Osteoblast (primary cell): ENCODE results near the gene ANLN. TPM values are rescaled to one million over a fixed set of nuclear protein-coding genes. Genes with fewer than 3 reads are reported as not detected.
"Not testable (repeated sequence)": the region's sequence is repeated elsewhere in the genome, so short reads cannot be mapped to it uniquely, and the experiment has no call there.

Experiments used
- DNase-seq: peaks from one replicate; pipeline ENCODE4 v3.0.0; 2011; ENCODE audit warnings: low spot score, mixed read lengths; ENCODE audit not compliant: insufficient read length; ENCODE audit errors: missing footprints
- H2AFZ ChIP-seq: 2 replicates; pipeline ENCODE4 v1.6.0; 2011; ENCODE audit warnings: mild to moderate bottlenecking, low read length
- H3K27ac ChIP-seq: 2 replicates; pipeline ENCODE4 v1.5.1; 2011; ENCODE audit warnings: mild to moderate bottlenecking, low read depth, low read length, moderate library complexity
- H3K27me3 ChIP-seq: 2 replicates; pipeline ENCODE4 v1.6.0; 2012; ENCODE audit warnings: mild to moderate bottlenecking, control low read depth, inconsistent platforms, low read length, moderate library complexity; ENCODE audit not compliant: insufficient read depth
- H3K36me3 ChIP-seq: 2 replicates; pipeline ENCODE4 v1.5.1; 2011; ENCODE audit warnings: mild to moderate bottlenecking, low read length, control low read depth, moderate library complexity; ENCODE audit not compliant: insufficient read depth
- H3K4me1 ChIP-seq: 2 replicates; pipeline ENCODE4 v1.5.1; 2011; ENCODE audit warnings: mild to moderate bottlenecking, low read length, control low read depth, moderate library complexity; ENCODE audit not compliant: insufficient read depth
- H3K4me2 ChIP-seq: 2 replicates; pipeline ENCODE4 v1.6.0; 2011; ENCODE audit warnings: mild to moderate bottlenecking, low read length; ENCODE audit not compliant: insufficient read depth
- H3K4me3 ChIP-seq: fragments of 200-600 bp; sonication (generic); 3 replicates; pipeline ENCODE4 v1.5.1; 2012; ENCODE audit warnings: mild to moderate bottlenecking, low read length, inconsistent platforms; ENCODE audit not compliant: insufficient read depth
- H3K79me2 ChIP-seq: 2 replicates; pipeline ENCODE4 v1.6.0; 2012; ENCODE audit warnings: mild to moderate bottlenecking, low read length, control low read depth, inconsistent platforms; ENCODE audit not compliant: insufficient read depth
- H3K9me3 ChIP-seq: 2 replicates; pipeline ENCODE4 v1.5.1; 2011; ENCODE audit warnings: low read depth, low read length, control low read depth
- H4K20me1 ChIP-seq: 2 replicates; pipeline ENCODE4 v1.6.0; 2012; ENCODE audit warnings: mild to moderate bottlenecking, low read length, control low read depth; ENCODE audit not compliant: insufficient read depth
- total RNA-seq: library from RNA; depleted of rRNA; stranded (reverse); fragments of >200 nt; gene quantifications from 2 replicates; pipeline ENCODE4 v1.2.3, GENCODE V29; 2012
- TF ChIP-seq, protein P1 (sequence below): IDR thresholded peaks from 2 replicates; pipeline ENCODE4 v1.5.1; 2011; ENCODE audit warnings: mild to moderate bottlenecking, low read depth, low read length, moderate library complexity; ENCODE audit errors: extremely low read depth

ANLN gene
- total RNA-seq, 1 donor: 12.7 TPM

- H3K4me1 ChIP-seq: no peaks in the 10 kb centered on the region
- no peak overlapping the region for H3K27ac ChIP-seq
- no peak overlapping the region for H3K4me3 ChIP-seq
- no peak overlapping the region for H2AFZ ChIP-seq
- no peak for DNase-seq
- H4K20me1 ChIP-seq: no peaks in the 10 kb centered on the region
- H3K9me3 ChIP-seq: no peaks in the 10 kb centered on the region
- no peaks in the 10 kb centered on the region for H3K36me3 ChIP-seq
- H3K79me2 ChIP-seq: no peaks in the 10 kb centered on the region
- H3K27me3 ChIP-seq: peaks cover 4% of the 10 kb centered on the region
- TF ChIP-seq, protein P1, sequence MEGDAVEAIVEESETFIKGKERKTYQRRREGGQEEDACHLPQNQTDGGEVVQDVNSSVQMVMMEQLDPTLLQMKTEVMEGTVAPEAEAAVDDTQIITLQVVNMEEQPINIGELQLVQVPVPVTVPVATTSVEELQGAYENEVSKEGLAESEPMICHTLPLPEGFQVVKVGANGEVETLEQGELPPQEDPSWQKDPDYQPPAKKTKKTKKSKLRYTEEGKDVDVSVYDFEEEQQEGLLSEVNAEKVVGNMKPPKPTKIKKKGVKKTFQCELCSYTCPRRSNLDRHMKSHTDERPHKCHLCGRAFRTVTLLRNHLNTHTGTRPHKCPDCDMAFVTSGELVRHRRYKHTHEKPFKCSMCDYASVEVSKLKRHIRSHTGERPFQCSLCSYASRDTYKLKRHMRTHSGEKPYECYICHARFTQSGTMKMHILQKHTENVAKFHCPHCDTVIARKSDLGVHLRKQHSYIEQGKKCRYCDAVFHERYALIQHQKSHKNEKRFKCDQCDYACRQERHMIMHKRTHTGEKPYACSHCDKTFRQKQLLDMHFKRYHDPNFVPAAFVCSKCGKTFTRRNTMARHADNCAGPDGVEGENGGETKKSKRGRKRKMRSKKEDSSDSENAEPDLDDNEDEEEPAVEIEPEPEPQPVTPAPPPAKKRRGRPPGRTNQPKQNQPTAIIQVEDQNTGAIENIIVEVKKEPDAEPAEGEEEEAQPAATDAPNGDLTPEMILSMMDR: no peak
- H3K4me2 ChIP-seq: no peak overlapping the region
These were observed 101.7 kb downstream of the ANLN start for GRCh38 chr7:36491317-36491716.

DNA sequence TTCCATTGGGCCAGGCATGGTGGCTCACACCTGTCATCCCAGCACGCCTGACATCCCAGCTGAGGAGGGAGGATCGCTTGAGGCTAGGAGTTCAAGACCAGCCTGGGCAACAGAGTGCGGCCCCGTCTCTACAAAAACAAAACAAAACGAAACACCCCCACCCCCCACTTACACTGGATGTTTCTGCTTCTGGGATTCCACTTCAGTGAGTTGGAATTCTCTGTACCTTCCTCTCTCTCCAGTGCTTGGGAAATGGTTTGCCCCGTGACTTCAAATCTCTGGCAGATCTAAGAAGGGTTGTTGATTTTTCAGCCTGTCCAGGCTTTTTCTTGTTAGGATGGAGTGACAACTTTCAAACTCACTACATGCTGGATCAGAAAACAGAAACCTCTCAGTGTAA lies 106.9 kb downstream of the ANLN start:
- Histone ChIP-seq H2AFZ (no peak overlapping the region), H4K20me1 (no peaks in the 10 kb centered on the region), H3K27me3 (no peaks in the 10 kb centered on the region), H3K4me3 (no peak overlapping the region), H3K9me3 (no peaks in the 10 kb centered on the region), H3K79me2 (no peaks in the 10 kb centered on the region), H3K4me2 (no peak overlapping the region), H3K36me3 (no peaks in the 10 kb centered on the region), H3K4me1 (no peaks in the 10 kb centered on the region), H3K27ac (no peak overlapping the region)
- TF ChIP-seq, protein P1: no peak
- DNase-seq: no peak

DNA sequence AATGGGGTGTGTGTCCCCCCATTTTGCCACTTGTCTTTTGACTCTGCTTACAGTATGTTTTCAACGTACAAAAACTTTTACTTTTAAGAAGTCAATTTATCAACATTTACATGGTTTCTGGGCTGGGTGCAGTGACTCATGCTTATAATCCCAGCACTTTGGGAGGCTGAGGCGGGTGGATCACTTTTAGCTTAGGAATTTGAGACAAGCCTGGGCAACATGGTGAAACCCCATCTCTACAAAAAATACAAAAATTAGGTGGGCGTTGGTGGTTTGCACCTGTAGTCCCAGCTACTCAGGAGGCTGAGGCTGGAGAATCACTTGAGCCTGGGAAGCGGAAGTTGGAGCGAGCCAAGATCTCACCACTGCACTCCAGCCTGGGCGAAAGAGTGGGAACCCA lies 107.5 kb downstream of the ANLN start:
- not testable (repeated sequence) for H4K20me1 ChIP-seq, H3K36me3 ChIP-seq, H3K79me2 ChIP-seq, H3K9me3 ChIP-seq, H3K4me2 ChIP-seq, H3K27ac ChIP-seq, H3K4me3 ChIP-seq, H3K27me3 ChIP-seq, H2AFZ ChIP-seq, DNase-seq, H3K4me1 ChIP-seq

DNA sequence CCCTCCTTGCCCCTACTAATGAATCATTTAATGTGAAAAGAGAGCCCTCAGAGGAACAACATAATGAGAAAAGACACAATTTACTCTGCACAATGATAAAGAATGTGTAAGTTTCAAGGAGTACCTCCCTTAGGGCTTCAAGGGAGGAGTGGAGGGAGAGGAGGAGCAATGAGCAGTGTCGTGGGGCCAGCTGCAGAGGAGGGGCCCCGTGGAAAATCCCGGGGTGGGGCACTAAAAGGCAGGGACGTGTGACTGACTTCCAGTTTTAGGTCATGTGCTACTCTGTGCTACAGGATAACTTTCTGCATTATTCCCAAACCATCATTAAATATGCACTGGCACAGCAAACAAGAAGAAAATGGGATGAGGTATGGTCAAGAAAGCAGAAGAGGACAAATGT lies 108.1 kb downstream of the ANLN start:
- no peak overlapping the region for H2AFZ ChIP-seq
- H3K27ac ChIP-seq: no peak overlapping the region
- H3K9me3 ChIP-seq: no peaks in the 10 kb centered on the region
- H3K4me3 ChIP-seq: no peak overlapping the region
- H4K20me1 ChIP-seq: no peaks in the 10 kb centered on the region
- DNase-seq: no peak
- no peaks in the 10 kb centered on the region for H3K4me1 ChIP-seq
- H3K4me2 ChIP-seq: no peak overlapping the region
- no peaks in the 10 kb centered on the region for H3K79me2 ChIP-seq
- no peaks in the 10 kb centered on the region for H3K27me3 ChIP-seq
- TF ChIP-seq, protein P1: no peak
- no peaks in the 10 kb centered on the region for H3K36me3 ChIP-seq

Other genes starting within 250 kb of the ANLN start
- gene EEPD1, start 236.6 kb upstream of the ANLN start, total RNA-seq: 9.0 and 14.1 TPM in 2 replicates